Common myeloid progenitor, CD34-positive (primary cell): ENCODE data around the gene NPSR1.
A peak's percentile ranks its signal among the peaks of the same experiment; 100 is the strongest.

Experiments used
- CTCF ChIA-PET: fragments of 350-600 bp; sonication (Branson Sonifier 250); formaldehyde crosslinking; loops from one replicate; lab custom pipeline; 2021; ENCODE audit warnings: antibody characterized with exemption; lab: Charles Lee
- POLR2A ChIA-PET: fragments of 350-600 bp; sonication (Branson Sonifier 250); formaldehyde crosslinking; loops from one replicate; lab custom pipeline; 2021; ENCODE audit warnings: antibody characterized with exemption; lab: Charles Lee
- DNase-seq, 3 donors: peaks; one replicate each; pipeline versions ENCODE4 v3.0.0 to v3.0.0-alpha.2; 2013
- H3K27ac ChIP-seq, 2 experiments: 1 replicate in 1 of 2; 2 replicates in 1 of 2; pipeline ENCODE4 v1.7.0; 2013; ENCODE audit warnings: inconsistent platforms in 2 of 2, low read length in 2 of 2, mild to moderate bottlenecking in 2 of 2, low read depth in 1 of 2, moderate library complexity in 1 of 2; ENCODE audit not compliant: severe bottlenecking in 2 of 2, insufficient read depth in 1 of 2, poor library complexity in 1 of 2
- H3K27me3 ChIP-seq, 5 experiments: replicated peaks in 2 of 5; 1 replicate in 3 of 5; 2 replicates in 2 of 5; pipeline versions ENCODE4 v1.6.1 to v1.7.0; 2013; ENCODE audit warnings: low read length in 4 of 5, mild to moderate bottlenecking in 2 of 5, moderate library complexity in 2 of 5, inconsistent platforms in 1 of 5; ENCODE audit not compliant: insufficient read depth in 5 of 5, control insufficient read depth in 4 of 5
- H3K36me3 ChIP-seq, 4 experiments: 1 replicate in 2 of 4; 2 replicates in 2 of 4; pipeline versions ENCODE4 v1.6.1 to v1.7.0; 2013; ENCODE audit warnings: low read length in 3 of 4, control low read depth in 1 of 4, mild to moderate bottlenecking in 1 of 4; ENCODE audit not compliant: control insufficient read depth in 4 of 4, insufficient read depth in 4 of 4
- H3K4me1 ChIP-seq, 4 experiments: 1 replicate in 3 of 4; 2 replicates in 1 of 4; pipeline versions ENCODE4 v1.6.1 to v1.7.1; 2013; ENCODE audit warnings: low read length in 3 of 4, mild to moderate bottlenecking in 3 of 4, control low read depth in 1 of 4, inconsistent platforms in 1 of 4, moderate library complexity in 1 of 4; ENCODE audit not compliant: control insufficient read depth in 4 of 4, insufficient read depth in 4 of 4; ENCODE audit errors: control extremely low read depth in 1 of 4
- H3K4me3 ChIP-seq, 7 experiments: 1 replicate in 4 of 7; 2 replicates in 3 of 7; pipeline versions ENCODE4 v1.5.1 to v1.7.0; 2013; ENCODE audit warnings: mild to moderate bottlenecking in 7 of 7, low read length in 6 of 7, moderate library complexity in 6 of 7, inconsistent platforms in 2 of 7, low read depth in 2 of 7, control low read depth in 1 of 7; ENCODE audit not compliant: insufficient read depth in 4 of 7, control insufficient read depth in 1 of 7; ENCODE audit errors: extremely low read depth in 1 of 7
- H3K9me3 ChIP-seq, 5 experiments: 1 replicate in 4 of 5; 2 replicates in 1 of 5; pipeline versions ENCODE4 v1.6.1 to v1.7.1; 2013; ENCODE audit warnings: low read length in 4 of 5, mild to moderate bottlenecking in 2 of 5, inconsistent platforms in 1 of 5, low read depth in 1 of 5, moderate library complexity in 1 of 5; ENCODE audit not compliant: control insufficient read depth in 4 of 5, insufficient read depth in 2 of 5; ENCODE audit errors: control extremely low read depth in 1 of 5
- WGBS: methylation state at CpG from one replicate; pipeline ENCODE4 v1.1.5; 2013; ENCODE audit not compliant: insufficient coverage; 5-methylcytosine and 5-hydroxymethylcytosine counted together

Gene NPSR1

GRCh38 chr7:34719636-34720035, 61.6 kb downstream of the NPSR1 start:
- POLR2A ChIA-PET, result no interaction called here
- peaks cover 0 to 25% (median 5%) of the 10 kb centered on the region in 4 experiments for H3K4me1 ChIP-seq
- DNase-seq, result no peak
- WGBS, result 100% methylated on average over 1 of the region's 3 CpGs
- H3K4me3 ChIP-seq, result no peak overlapping the region
- H3K36me3 ChIP-seq, result no peaks in the 10 kb centered on the region
- no peaks in the 10 kb centered on the region for H3K9me3 ChIP-seq
- no peaks in the 10 kb centered on the region for H3K27me3 ChIP-seq
- CTCF ChIA-PET, result no interaction called here
- H3K27ac ChIP-seq, result no peak overlapping the region

- POLR2A ChIA-PET, result no interaction called here
- CTCF ChIA-PET, result no interaction called here
- H3K9me3 ChIP-seq, result no peaks in the 10 kb centered on the region
- no peaks in the 10 kb centered on the region for H3K27me3 ChIP-seq
- peaks cover 0 to 25% (median 5%) of the 10 kb centered on the region in 4 experiments for H3K4me1 ChIP-seq
- H3K36me3 ChIP-seq, result no peaks in the 10 kb centered on the region
- no peak overlapping the region for H3K4me3 ChIP-seq
- H3K27ac ChIP-seq, result no peak overlapping the region
- no peak for DNase-seq
These were observed 62.3 kb downstream of the NPSR1 start for GRCh38 chr7:34720289-34720688.

GRCh38 chr7:34723338-34723737, 65.3 kb downstream of the NPSR1 start:
- Histone ChIP-seq H3K9me3 (no peaks in the 10 kb centered on the region), H3K27me3 (no peaks in the 10 kb centered on the region), H3K4me3 (peak overlapping the region in 1 of 7 experiments; percentile 63), H3K4me1 (peaks cover 0 to 25% (median 5%) of the 10 kb centered on the region in 4 experiments), H3K27ac (no peak overlapping the region), H3K36me3 (no peaks in the 10 kb centered on the region)
- CTCF ChIA-PET, result no interaction called here
- POLR2A ChIA-PET, result no interaction called here
- no peak for DNase-seq

- peak in 2 of 3 donors; percentile 33 to 47 for DNase-seq
- POLR2A ChIA-PET, result no interaction called here
These were observed 66.0 kb downstream of the NPSR1 start for GRCh38 chr7:34723866-34724490.

GRCh38 chr7:34726221-34726620, 68.2 kb downstream of the NPSR1 start:
- Histone ChIP-seq H3K36me3 (no peaks in the 10 kb centered on the region), H3K27me3 (no peaks in the 10 kb centered on the region), H3K9me3 (no peaks in the 10 kb centered on the region), H3K4me1 (peaks cover 0 to 15% (median 2%) of the 10 kb centered on the region in 4 experiments), H3K27ac (no peak overlapping the region), H3K4me3 (no peak overlapping the region)
- ChIA-PET CTCF (no interaction called here), POLR2A (no interaction called here)
- DNase-seq, result no peak
- no CpG with 5 or more reads among the region's 1 CpG for WGBS

More at GRCh38 chr7:34723866-34724490, 66.0 kb downstream of the NPSR1 start:
- Histone ChIP-seq H3K4me1 (peaks cover 0 to 20% (median 2%) of the 10 kb centered on the region in 4 experiments), H3K9me3 (no peaks in the 10 kb centered on the region), H3K27me3 (no peaks in the 10 kb centered on the region), H3K27ac (peak overlapping the region in 1 of 2 experiments; percentile 51), H3K4me3 (peak overlapping the region in 4 of 7 experiments; percentile 9 to 63 (median 43)), H3K36me3 (no peaks in the 10 kb centered on the region)
- WGBS, result no CpG with 5 or more reads among the region's 2 CpGs
- CTCF ChIA-PET, result no interaction called here

- no peak for DNase-seq
These were observed 69.5 kb downstream of the NPSR1 start for GRCh38 chr7:34727464-34727995.

GRCh38 chr7:34728156-34728555, 70.1 kb downstream of the NPSR1 start:
- no peak overlapping the region for H3K27ac ChIP-seq
- H3K9me3 ChIP-seq, result no peaks in the 10 kb centered on the region
- 86% methylated on average over 4 of the region's 7 CpGs for WGBS
- no peak for DNase-seq
- peaks cover 0 to 12% (median 2%) of the 10 kb centered on the region in 4 experiments for H3K4me1 ChIP-seq
- no peaks in the 10 kb centered on the region for H3K36me3 ChIP-seq
- ChIA-PET CTCF (no interaction called here), POLR2A (no interaction called here)
- no peak overlapping the region for H3K4me3 ChIP-seq
- no peaks in the 10 kb centered on the region for H3K27me3 ChIP-seq

More at GRCh38 chr7:34727464-34727995, 69.5 kb downstream of the NPSR1 start:
- ChIA-PET CTCF (no interaction called here), POLR2A (no interaction called here)
- WGBS, result no CpG with 5 or more reads among the region's 2 CpGs
- Histone ChIP-seq H3K4me3 (no peak overlapping the region), H3K36me3 (no peaks in the 10 kb centered on the region), H3K27ac (no peak overlapping the region), H3K27me3 (no peaks in the 10 kb centered on the region), H3K9me3 (no peaks in the 10 kb centered on the region), H3K4me1 (peaks cover 0 to 15% (median 2%) of the 10 kb centered on the region in 4 experiments)
